ENCODE data around the gene CRIM1.

- TF ChIP-seq CTCF (conservative IDR thresholded peaks at IDR 0.05) (no peak), ZFX (IDR thresholded peaks at IDR 0.05) (no peak)
These were observed 114.1 kb downstream of the CRIM1 start for GRCh38 chr2:36469710-36470109.

Measured in C4-2B (cell line).